GM21576 (cell line): ENCODE measurements around the gene ABCG4.
"Not testable (repeated sequence)": the region's sequence is repeated elsewhere in the genome, so short reads cannot be mapped to it uniquely, and the experiment has no call there.

Experiments used
- ATAC-seq: cut with Tn5 transposase; IDR thresholded peaks from one replicate; pipeline ENCODE4 v1.9.1; 2021; ENCODE audit warnings: mild to moderate bottlenecking, moderate library complexity; ENCODE audit not compliant: unreplicated experiment

Gene ABCG4

GRCh38 chr11:119115484-119116234 is 33.2 kb upstream of the ABCG4 start:
- ATAC-seq: no peak

DNA sequence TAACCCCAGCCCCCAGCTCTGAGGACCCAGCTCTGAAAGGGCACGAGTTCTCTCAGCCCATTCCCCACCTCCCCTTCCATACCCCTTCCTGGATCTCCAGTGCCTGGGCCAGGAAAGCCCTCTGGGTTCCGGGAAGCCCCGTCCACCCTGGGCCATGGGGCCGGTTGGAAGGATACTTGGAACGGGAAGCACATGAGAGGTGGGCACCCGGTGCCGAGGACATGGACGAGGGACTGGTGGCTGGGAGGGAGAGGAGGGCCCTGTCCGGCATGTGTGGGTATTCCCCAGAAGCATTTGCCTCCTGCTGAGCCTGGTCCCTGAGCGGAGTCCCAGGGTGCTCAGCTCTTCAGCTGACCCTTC is 32.6 kb upstream of the ABCG4 start:
- no peak for ATAC-seq

- no peak for ATAC-seq
Observed at GRCh38 chr11:119116601-119117000, 32.3 kb upstream of the ABCG4 start.

GRCh38 chr11:119117004-119117706 is 31.7 kb upstream of the ABCG4 start:
- ATAC-seq: no peak

GRCh38 chr11:119118227-119118626 is 30.6 kb upstream of the ABCG4 start:
- ATAC-seq: no peak

DNA sequence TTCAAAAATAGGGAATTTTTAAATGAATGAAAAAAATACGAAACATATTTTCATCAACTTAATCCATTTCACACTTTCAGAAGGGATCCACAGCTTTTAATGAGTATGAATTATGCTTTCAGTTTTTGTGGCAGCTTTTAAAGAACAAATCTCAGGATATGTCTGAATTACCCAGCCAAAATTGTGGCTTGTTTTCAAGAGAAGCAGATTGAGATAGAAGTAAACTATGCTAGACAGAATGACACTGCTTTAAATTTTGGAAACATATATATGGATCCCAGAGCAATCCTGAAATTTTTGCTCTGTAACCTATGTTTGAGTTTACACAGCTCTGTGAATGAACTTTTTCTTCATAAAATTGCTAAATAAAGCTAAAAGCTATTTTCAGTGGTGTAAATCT is 29.9 kb upstream of the ABCG4 start:
- ATAC-seq: no peak

DNA sequence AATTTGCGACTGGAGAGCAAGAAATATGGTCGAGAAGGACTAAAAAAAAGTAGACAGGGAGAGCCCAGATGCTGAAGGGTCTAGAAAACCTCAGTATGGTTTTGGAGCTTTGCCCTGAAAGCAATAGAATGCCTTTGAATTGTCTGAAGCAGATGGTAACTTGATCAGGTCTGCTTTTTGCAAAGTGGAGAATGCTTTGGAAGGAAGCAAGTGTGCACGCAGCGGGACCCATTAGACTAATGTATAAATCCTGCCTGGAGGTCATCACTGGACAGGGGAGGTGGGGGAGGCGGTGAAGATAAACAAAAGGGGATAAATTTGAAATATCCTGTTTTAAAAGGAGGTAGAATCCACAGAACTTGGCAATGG is 28.2 kb upstream of the ABCG4 start:
- no peak for ATAC-seq

- ATAC-seq: peak; percentile 92
Observed at GRCh38 chr11:119121008-119121810, 27.6 kb upstream of the ABCG4 start, which contains the start of gene HINFP. TSS of gene HINFP (plus strand) at chr11:119121580. CDS start at chr11:119126945, 5,365 bp downstream.

DNA sequence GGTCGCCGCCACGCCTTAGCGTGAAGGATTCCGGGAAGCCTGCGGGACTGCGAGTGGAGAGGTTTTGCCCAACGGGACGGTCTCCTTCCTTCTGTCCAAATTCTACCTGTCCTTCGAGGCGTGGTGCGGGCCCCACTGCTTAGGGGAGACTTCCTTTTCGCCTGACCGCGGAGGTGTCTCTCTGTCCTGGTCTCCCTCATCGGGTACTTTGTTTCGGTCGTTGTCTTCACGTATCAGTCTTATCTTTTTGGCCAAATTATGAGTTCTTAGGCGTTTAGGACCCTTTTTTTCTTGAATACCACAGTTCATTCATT is 27.1 kb upstream of the ABCG4 start:
- peak; percentile 5 for ATAC-seq

GRCh38 chr11:119125821-119126220 is 23.0 kb upstream of the ABCG4 start:
- ATAC-seq: no peak

DNA sequence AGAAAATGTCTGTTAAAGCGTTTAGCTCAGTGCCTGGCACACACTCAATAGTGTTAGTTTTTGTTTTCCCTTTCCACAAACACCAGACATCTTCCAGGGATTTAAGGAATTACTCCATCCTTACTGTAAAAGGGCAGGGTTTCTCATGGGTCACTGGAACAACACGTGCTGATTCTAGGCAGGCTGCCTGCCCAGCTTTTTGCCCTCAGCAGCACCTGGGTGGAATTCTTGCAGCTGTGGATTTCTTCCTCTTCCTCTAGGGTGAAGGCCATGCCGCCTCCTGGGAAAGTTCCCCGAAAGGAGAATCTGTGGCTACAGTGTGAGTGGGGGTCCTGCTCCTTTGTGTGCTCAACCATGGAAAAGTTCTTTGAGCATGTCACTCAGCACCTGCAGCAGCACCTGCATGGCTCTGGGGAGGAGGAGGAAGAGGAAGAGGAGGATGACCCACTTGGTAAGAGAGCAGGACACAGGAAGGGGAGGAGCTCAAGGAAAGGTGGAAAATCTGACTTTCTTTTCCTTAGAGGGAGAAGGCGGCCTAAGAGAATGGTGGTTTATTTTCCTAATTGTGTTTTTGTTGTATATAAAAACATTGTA is 22.1 kb upstream of the ABCG4 start:
- ATAC-seq: no peak

DNA sequence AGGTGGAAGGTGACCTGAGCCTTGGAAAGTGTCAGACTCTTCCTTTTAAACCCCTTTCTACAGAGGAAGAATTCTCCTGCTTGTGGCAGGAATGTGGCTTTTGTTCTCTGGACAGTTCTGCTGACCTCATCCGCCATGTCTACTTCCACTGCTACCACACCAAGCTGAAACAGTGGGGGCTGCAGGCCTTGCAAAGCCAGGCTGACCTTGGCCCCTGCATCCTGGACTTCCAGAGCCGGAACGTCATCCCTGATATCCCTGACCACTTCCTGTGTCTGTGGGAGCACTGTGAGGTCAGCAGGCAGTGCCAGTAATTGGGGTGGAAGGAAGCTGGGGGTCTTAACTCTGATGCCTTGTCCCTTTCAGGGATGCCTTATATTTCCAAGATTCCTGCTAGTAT is 18.2 kb upstream of the ABCG4 start:
- no peak for ATAC-seq

DNA sequence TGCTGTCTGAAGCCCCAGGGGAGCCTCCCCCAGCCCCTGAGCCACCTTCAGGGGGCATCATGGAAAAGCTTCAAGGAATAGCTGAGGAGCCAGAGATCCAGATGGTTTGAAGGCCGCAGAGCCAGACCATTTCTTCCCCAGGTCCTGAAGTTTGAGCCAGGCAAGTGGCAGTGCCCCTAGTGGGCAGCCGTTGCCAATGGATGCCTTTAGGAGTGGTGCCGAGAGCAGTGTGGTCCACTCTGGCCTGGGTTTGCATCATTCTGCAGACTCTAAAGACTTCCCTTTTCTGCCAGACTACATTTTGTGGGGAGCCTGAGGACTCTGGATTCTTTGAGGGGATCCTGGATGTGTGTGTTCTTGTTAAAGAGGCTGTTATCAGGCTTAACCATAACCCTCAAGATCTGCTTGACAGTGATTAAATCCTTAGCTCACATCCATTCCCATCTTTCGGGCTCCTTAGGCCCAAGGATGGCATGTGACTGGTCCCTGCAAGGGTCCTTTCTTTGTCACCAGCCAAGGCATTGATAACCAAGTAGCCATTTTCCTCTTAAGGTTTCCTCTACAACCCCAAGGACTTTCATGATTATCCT is 14.4 kb upstream of the ABCG4 start:
- ATAC-seq: no peak

DNA sequence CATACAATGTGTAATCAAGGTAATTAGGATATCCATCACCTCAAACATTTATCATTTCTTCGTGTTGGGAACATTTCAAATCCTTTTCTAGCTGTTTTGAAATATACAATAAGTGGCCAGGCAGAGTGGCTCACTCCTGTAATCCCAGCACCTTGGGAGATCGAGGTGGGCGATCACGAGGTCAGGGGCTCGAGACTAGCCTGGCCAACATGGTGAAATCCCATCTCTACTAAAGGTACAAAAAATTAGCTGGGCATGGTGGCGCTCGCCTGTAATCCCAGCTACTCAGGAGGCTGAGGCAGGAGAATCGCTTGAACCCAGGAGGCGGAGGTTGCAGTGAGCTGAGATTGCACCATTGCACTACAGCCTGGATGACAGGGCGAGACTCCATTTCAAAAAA is 9.6 kb upstream of the ABCG4 start:
- ATAC-seq: not testable (repeated sequence)

DNA sequence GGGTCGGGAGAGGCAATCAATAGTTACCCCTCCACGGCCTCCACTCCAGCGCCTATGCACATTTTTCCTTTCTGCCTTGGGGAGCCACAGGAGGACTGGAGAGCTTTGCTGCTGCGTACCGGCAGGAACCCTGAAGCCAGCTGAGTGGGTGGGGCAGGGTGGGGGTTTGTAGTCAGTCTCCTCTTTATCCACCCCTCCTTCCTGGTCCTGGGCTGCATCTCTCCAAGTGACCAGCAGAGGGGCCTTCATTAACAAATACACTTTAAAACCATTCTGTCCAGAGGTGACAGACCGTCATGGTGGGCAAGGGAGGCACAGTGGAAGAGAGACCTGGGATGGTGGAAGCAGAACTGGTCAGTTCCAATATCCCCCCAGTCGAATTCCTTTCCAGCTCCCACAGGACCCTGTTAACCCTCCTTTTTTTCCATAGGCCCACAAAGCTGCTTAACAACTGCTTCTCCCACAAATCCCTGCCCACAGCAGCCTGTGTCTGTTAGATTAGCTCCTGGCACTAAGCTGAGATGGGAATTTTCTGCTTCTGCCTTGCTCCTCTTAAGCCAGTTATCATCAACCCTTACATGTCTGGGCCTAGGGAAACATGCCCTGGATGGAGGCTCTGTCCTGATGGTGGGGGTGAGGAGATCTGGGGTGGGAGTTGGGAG is 3.9 kb upstream of the ABCG4 start:
- no peak for ATAC-seq

DNA sequence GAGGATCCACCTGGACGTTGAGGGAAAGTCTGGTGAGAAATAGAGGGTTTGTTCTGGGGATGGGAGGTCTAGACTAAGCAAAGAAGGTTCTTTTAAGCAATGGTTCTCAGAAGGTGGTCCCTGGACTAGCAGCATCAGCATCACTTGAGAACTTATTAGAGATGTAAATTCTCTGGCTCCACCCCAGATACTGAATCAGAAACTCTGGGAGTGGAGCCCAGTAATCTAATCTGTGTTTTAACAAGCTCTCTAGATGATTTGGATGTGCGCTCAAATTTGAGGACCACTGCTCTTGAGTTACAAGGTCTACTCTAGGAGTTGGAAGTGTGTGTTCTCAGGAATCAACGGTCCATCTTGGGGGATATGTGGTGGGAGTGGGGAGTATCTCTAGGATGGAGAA is 3.3 kb upstream of the ABCG4 start:
- no peak for ATAC-seq

DNA sequence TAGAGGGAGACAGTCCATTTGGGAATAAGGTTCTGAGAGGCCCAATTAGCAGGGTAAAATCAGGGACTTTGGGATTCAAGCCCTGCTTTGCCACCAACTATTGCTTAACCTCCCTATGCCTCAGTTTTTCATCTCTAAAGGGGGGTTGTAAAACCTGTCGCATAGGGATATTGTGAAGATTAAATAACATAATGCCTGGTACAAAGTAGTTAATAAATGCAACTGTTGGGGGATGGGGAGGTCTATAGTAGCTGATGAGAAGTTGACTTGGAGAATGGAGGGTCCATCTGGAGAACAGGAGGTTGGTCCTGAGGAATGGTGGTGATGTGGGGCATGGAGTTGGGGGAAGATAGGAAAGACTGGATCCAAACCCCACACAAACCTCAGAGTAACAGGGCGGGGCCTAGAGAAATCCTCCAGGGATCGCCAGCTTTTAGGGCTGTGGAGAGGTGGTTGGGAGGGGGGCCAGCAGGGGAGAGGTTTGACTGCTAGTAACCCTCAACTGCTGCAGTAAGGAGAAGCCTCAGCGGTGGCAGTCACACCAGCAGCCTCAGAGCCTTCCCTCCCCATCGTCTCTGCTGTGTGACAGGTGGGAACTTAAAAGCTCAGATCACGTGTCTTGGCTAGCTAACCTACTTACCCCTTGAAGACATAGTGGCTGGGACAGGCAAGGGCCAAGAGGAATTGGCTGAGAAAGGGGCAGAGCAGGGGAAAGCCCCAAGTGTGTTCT is 1.1 kb upstream of the ABCG4 start:
- no peak for ATAC-seq

GRCh38 chr11:119148720-119149017 is 183 bp upstream of the ABCG4 start:
- ATAC-seq: no peak

DNA sequence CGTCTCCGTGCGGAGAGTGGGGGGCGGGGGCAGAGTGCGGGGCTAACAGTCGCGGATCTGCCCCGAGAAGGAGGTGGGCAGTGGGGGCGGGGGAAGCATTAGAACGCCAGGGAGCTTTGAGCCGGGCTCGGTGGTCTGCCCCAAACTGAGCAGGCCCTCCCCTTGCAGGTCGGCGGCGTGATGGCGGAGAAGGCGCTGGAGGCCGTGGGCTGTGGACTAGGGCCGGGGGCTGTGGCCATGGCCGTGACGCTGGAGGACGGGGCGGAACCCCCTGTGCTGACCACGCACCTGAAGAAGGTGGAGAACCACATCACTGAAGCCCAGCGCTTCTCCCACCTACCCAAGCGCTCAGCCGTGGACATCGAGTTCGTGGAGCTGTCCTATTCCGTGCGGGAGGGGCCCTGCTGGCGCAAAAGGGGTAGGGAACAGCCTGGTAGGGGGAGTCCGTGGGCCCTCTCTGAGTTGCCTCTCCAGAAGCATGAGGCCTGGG is 979 bp downstream of the ABCG4 start:
- no peak for ATAC-seq

- no peak for ATAC-seq
Observed at GRCh38 chr11:119152043-119152442, 3.2 kb downstream of the ABCG4 start.
